Measurements from ENCODE around the gene ADAMTS16. TPM values are rescaled to one million over a fixed set of nuclear protein-coding genes. Genes with fewer than 3 reads are reported as not detected.

ADAMTS16 gene
- total and polyA plus RNA-seq, 9 of the 15 experiments (the other 6 are each of a cell fraction or from before 2014, with no cell fraction given), result not detected

DNA sequence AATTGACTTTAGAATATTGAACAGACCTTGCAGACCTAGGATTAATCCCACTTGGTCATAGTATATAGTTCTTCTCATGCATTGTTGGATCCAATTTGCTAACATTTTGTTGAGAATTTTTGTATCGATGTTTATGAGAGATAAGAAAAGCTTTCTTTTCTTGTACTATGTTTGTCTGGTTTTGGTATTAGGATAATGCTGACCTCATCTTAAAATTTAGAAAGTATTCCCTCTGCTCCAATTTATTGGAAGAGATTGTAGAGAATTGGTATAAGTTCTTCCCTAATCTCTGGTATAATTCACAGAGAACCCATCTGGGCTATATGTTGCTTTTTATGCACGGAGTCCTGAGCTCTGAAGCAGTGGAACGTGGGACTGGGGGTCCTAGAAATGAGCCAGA, 67.7 kb downstream of the ADAMTS16 start:
- no peak overlapping the region for H3K27ac ChIP-seq (ENCODE audit: extremely low read depth, low read depth, low read length)
- TF ChIP-seq, protein P1, sequence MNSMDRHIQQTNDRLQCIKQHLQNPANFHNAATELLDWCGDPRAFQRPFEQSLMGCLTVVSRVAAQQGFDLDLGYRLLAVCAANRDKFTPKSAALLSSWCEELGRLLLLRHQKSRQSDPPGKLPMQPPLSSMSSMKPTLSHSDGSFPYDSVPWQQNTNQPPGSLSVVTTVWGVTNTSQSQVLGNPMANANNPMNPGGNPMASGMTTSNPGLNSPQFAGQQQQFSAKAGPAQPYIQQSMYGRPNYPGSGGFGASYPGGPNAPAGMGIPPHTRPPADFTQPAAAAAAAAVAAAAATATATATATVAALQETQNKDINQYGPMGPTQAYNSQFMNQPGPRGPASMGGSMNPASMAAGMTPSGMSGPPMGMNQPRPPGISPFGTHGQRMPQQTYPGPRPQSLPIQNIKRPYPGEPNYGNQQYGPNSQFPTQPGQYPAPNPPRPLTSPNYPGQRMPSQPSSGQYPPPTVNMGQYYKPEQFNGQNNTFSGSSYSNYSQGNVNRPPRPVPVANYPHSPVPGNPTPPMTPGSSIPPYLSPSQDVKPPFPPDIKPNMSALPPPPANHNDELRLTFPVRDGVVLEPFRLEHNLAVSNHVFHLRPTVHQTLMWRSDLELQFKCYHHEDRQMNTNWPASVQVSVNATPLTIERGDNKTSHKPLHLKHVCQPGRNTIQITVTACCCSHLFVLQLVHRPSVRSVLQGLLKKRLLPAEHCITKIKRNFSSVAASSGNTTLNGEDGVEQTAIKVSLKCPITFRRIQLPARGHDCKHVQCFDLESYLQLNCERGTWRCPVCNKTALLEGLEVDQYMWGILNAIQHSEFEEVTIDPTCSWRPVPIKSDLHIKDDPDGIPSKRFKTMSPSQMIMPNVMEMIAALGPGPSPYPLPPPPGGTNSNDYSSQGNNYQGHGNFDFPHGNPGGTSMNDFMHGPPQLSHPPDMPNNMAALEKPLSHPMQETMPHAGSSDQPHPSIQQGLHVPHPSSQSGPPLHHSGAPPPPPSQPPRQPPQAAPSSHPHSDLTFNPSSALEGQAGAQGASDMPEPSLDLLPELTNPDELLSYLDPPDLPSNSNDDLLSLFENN (IDR thresholded peaks at IDR 0.05; ENCODE audit: low read depth in 2 of 2, low read length in 2 of 2), result no peak
- TF ChIP-seq RBM17 (IDR thresholded peaks at IDR 0.05; ENCODE audit: borderline replicate concordance, low read depth, low read length), result no peak
- TF ChIP-seq DNMT1 (IDR thresholded peaks at IDR 0.05), result no peak
- TF ChIP-seq KDM1A (IDR thresholded peaks at IDR 0.05), result no peak
- TF ChIP-seq PHB (CRISPR knock-in tag; IDR thresholded peaks at IDR 0.05), result no peak
- TF ChIP-seq, protein P2, sequence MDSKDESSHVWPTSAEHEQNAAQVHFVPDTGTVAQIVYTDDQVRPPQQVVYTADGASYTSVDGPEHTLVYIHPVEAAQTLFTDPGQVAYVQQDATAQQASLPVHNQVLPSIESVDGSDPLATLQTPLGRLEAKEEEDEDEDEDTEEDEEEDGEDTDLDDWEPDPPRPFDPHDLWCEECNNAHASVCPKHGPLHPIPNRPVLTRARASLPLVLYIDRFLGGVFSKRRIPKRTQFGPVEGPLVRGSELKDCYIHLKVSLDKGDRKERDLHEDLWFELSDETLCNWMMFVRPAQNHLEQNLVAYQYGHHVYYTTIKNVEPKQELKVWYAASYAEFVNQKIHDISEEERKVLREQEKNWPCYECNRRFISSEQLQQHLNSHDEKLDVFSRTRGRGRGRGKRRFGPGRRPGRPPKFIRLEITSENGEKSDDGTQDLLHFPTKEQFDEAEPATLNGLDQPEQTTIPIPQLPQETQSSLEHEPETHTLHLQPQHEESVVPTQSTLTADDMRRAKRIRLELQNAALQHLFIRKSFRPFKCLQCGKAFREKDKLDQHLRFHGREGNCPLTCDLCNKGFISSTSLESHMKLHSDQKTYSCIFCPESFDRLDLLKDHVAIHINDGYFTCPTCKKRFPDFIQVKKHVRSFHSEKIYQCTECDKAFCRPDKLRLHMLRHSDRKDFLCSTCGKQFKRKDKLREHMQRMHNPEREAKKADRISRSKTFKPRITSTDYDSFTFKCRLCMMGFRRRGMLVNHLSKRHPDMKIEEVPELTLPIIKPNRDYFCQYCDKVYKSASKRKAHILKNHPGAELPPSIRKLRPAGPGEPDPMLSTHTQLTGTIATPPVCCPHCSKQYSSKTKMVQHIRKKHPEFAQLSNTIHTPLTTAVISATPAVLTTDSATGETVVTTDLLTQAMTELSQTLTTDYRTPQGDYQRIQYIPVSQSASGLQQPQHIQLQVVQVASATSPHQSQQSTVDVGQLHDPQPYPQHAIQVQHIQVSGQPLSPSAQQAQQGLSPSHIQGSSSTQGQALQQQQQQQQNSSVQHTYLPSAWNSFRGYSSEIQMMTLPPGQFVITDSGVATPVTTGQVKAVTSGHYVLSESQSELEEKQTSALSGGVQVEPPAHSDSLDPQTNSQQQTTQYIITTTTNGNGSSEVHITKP (IDR thresholded peaks at IDR 0.05; ENCODE audit: partially characterized antibody), result no peak
- no peak for TF ChIP-seq GABPB2 (CRISPR knock-in tag; conservative IDR thresholded peaks at IDR 0.05)
- no peak for TF ChIP-seq ERF (CRISPR knock-in tag; IDR thresholded peaks at IDR 0.05)
- TF ChIP-seq ZNF316 (IDR thresholded peaks at IDR 0.05), result peak; percentile 66
- TF ChIP-seq MAFF (IDR thresholded peaks at IDR 0.05; ENCODE audit: low read length), result peak; percentile 69
- no peak for TF ChIP-seq OTX1 (CRISPR knock-in tag; IDR thresholded peaks at IDR 0.05)
- peak; percentile 54; the same call in 1 of the 2 replicates for TF ChIP-seq MAFK (IDR thresholded peaks at IDR 0.05; ENCODE audit: low read length)
- TF ChIP-seq, protein P3, sequence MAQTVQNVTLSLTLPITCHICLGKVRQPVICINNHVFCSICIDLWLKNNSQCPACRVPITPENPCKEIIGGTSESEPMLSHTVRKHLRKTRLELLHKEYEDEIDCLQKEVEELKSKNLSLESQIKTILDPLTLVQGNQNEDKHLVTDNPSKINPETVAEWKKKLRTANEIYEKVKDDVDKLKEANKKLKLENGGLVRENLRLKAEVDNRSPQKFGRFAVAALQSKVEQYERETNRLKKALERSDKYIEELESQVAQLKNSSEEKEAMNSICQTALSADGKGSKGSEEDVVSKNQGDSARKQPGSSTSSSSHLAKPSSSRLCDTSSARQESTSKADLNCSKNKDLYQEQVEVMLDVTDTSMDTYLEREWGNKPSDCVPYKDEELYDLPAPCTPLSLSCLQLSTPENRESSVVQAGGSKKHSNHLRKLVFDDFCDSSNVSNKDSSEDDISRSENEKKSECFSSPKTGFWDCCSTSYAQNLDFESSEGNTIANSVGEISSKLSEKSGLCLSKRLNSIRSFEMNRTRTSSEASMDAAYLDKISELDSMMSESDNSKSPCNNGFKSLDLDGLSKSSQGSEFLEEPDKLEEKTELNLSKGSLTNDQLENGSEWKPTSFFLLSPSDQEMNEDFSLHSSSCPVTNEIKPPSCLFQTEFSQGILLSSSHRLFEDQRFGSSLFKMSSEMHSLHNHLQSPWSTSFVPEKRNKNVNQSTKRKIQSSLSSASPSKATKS (CRISPR knock-in tag; IDR thresholded peaks at IDR 0.05), result no peak
- TF ChIP-seq RBM34 (IDR thresholded peaks at IDR 0.05; ENCODE audit: borderline replicate concordance, insufficient read depth, low read length), result no peak
- 0 out of 2 replicates have a peak, but pooled peaks have one; percentile 12 for TF ChIP-seq MAFG (tag; conservative IDR thresholded peaks at IDR 0.05)
- H3K9me1 ChIP-seq (ENCODE audit: control insufficient read depth, insufficient read depth, low read length), result no peaks in the 10 kb centered on the region
- no peaks in the 10 kb centered on the region for H3K27me3 ChIP-seq (ENCODE audit: control insufficient read depth in 2 of 2, insufficient read depth in 2 of 2, low read length in 2 of 2)
- BruUV-seq (replicated peaks), result no TSS peak
- intact Hi-C loops (cut with micrococcal nuclease) (no loop called here), in situ Hi-C loops (cut with MboI) (no loop called here)
- H3K4me3 ChIP-seq, result no peak overlapping the region
- POLR2A ChIA-PET, result interaction anchor here (0.7 kb wide), 1 partner anchor 15 kb away, joined by 3 read pairs; no protein-coding TSS in a partner anchor
- DNase-seq (ENCODE audit: extremely low read depth in 1 of 4, low spot score in 3 of 4), result no peak
- no peaks in the 10 kb centered on the region for H3K36me3 ChIP-seq (ENCODE audit: control insufficient read depth, insufficient read depth, low read length)
- ATAC-seq, result no peak
- no peaks in the 10 kb centered on the region for H4K20me1 ChIP-seq (replicated peaks; ENCODE audit: control insufficient read depth, insufficient read depth, low read length)
- H3K79me2 ChIP-seq (ENCODE audit: control insufficient read depth, insufficient read depth, low read length), result no peaks in the 10 kb centered on the region
- no peak overlapping the region for H3K9ac ChIP-seq (ENCODE audit: insufficient read depth in 1 of 2, low read depth in 2 of 2, low read length in 2 of 2)
- H3K9me3 ChIP-seq (replicated peaks; ENCODE audit: control insufficient read depth, insufficient read depth, low read depth, low read length), result no peaks in the 10 kb centered on the region
- FAIRE-seq, result no peak
- H2AFZ ChIP-seq (ENCODE audit: low read depth, low read length), result no peak overlapping the region
- CTCF ChIA-PET (ENCODE audit: low intra/inter-chr PET ratio), result no interaction called here
- WGBS (ENCODE audit: insufficient coverage, low coverage, missing lambda C conversion rate), result 2% methylated on average over 3 of the region's 3 CpGs
- no peaks in the 10 kb centered on the region for H3K4me1 ChIP-seq (replicated peaks in 1 of 2; ENCODE audit: control insufficient read depth in 2 of 2, insufficient read depth in 2 of 2, low read length in 2 of 2)
- H3K4me2 ChIP-seq (ENCODE audit: insufficient read depth, low read length), result no peak overlapping the region
